HepG2 (cell line): ENCODE measurements around the gene KLK7. TPM values are rescaled to one million over a fixed set of nuclear protein-coding genes. Genes with fewer than 3 reads are reported as not detected.

Experiments used
- ATAC-seq: fragments of 200-7000 bp; cut with Tn5 transposase; 3 replicates; pipeline ENCODE4 v1.9.1; 2020; ENCODE audit warnings: mild to moderate bottlenecking, moderate library complexity
- BruUV-seq: library from RNA; stranded (reverse); fragments of 400-500 nt; replicated peaks from 2 replicates; lab custom pipeline; 2021; lab: Mats Ljungman, UMichigan
- CTCF ChIA-PET: fragments of 300-600 bp; formaldehyde crosslinking; extraction: SDS; loops from one replicate; lab custom pipeline; 2021; ENCODE audit warnings: low total read pairs, inconsistent platforms, low intra/inter-chr PET ratio; lab: Yijun Ruan, JAX
- POLR2A ChIA-PET: fragments of 350-600 bp; sonication (Branson Sonifier 250); formaldehyde crosslinking; loops from one replicate; lab custom pipeline; 2020; ENCODE audit warnings: antibody characterized with exemption, inconsistent platforms; lab: Yijun Ruan, JAX
- DNase-seq: peaks from one replicate; pipeline ENCODE4 v3.0.0-alpha.2; 2015; ENCODE audit warnings: low spot score
- FAIRE-seq: peaks from 3 replicates; lab custom pipeline; 2011; peaks lifted over from hg19 to GRCh38; lab: Jason Lieb, UNC
- H2AFZ ChIP-seq: one replicate; pipeline ENCODE4 v1.6.1; 2011; ENCODE audit warnings: low read length, inconsistent platforms
- H3K27ac ChIP-seq: fragments of 300-600 bp; 3 replicates; pipeline ENCODE4 v1.8.0; 2011; ENCODE audit warnings: mixed run types, mild to moderate bottlenecking, mixed read lengths, low read length, inconsistent platforms; ENCODE audit not compliant: insufficient read depth; ENCODE audit errors: extremely low read length
- H3K27me3 ChIP-seq, 2 experiments: fragments of 200-600 bp in 1 of 2; 2 replicates in 1 of 2; 3 replicates in 1 of 2; pipeline versions ENCODE4 v1.6.0 to v1.8.0; 2011; ENCODE audit warnings: low read length in 2 of 2, mild to moderate bottlenecking in 2 of 2, moderate library complexity in 2 of 2, inconsistent platforms in 1 of 2; ENCODE audit not compliant: insufficient read depth in 2 of 2, control insufficient read depth in 1 of 2
- H3K36me3 ChIP-seq, 2 experiments: fragments of 200-600 bp in 1 of 2; replicated peaks in 1 of 2; 2 replicates in 1 of 2; 3 replicates in 1 of 2; pipeline versions ENCODE4 v1.5.1 to v1.8.0; 2011; ENCODE audit warnings: low read length in 2 of 2, inconsistent platforms in 1 of 2; ENCODE audit not compliant: insufficient read depth in 2 of 2, control insufficient read depth in 1 of 2
- H3K4me1 ChIP-seq: 2 replicates; pipeline ENCODE4 v1.5.1; 2012; ENCODE audit warnings: low read length, inconsistent platforms; ENCODE audit not compliant: insufficient read depth
- H3K4me2 ChIP-seq: 2 replicates; pipeline ENCODE4 v1.6.0; 2011; ENCODE audit warnings: low read depth, low read length, inconsistent platforms
- H3K4me3 ChIP-seq, 3 experiments: fragments of 200-600 bp in 1 of 3; sonication (generic), shearing (Covaris generic) in 1 of 3; replicated peaks in 1 of 3; 2 replicates each; pipeline ENCODE4 v1.5.1; 2011 to 2016; ENCODE audit warnings: low read length in 3 of 3, inconsistent platforms in 2 of 3, low read depth in 2 of 3, mild to moderate bottlenecking in 2 of 3, control low read depth in 1 of 3, mixed read lengths in 1 of 3; ENCODE audit not compliant: insufficient read depth in 1 of 3
- H3K79me2 ChIP-seq: one replicate; pipeline ENCODE4 v1.6.1; 2011; ENCODE audit warnings: low read length, inconsistent platforms; ENCODE audit not compliant: insufficient read depth
- H3K9ac ChIP-seq: 2 replicates; pipeline ENCODE4 v1.6.0; 2011; ENCODE audit warnings: mild to moderate bottlenecking, low read depth, low read length, inconsistent platforms; ENCODE audit not compliant: insufficient read depth
- H3K9me3 ChIP-seq: 2 replicates; pipeline ENCODE4 v1.5.1; 2012; ENCODE audit warnings: mild to moderate bottlenecking, low read length
- H4K20me1 ChIP-seq: 2 replicates; pipeline ENCODE4 v1.6.0; 2011; ENCODE audit warnings: inconsistent platforms, mild to moderate bottlenecking, low read length, moderate library complexity; ENCODE audit not compliant: insufficient read depth
- AGO2 ChIP-seq: fragments of 200-400 bp; formaldehyde crosslinking; optimal IDR thresholded peaks from 2 replicates; pipeline ENCODE3; 2017; ENCODE audit warnings: mild to moderate bottlenecking, low read depth, low read length, moderate library complexity
- CENPT ChIP-seq: sonication (generic); formaldehyde crosslinking; IDR thresholded peaks from 2 replicates; pipeline ENCODE4 v1.8.0; 2022; ENCODE audit warnings: low read depth, mild to moderate bottlenecking, moderate library complexity, missing genetic modification reagents
- CHD2 ChIP-seq: IDR thresholded peaks from 2 replicates; pipeline ENCODE4 v1.6.1; 2011; ENCODE audit warnings: low read depth, low read length, improper control_type of control experiment
- FOXP1 ChIP-seq, 2 experiments: fragments of 450-650 bp in 1 of 2; IDR thresholded peaks; 2 replicates each; pipeline ENCODE4 v1.6.1; 2017 to 2018; ENCODE audit warnings: antibody characterized with exemption in 1 of 2
- KMT2B ChIP-seq: IDR thresholded peaks from 2 replicates; pipeline ENCODE4 v1.6.1; 2016; ENCODE audit warnings: missing genetic modification reagents, missing compliant biosample characterization
- MAFF ChIP-seq: IDR thresholded peaks from 2 replicates; pipeline ENCODE4 v1.6.1; 2011; ENCODE audit warnings: low read depth, low read length, improper control_type of control experiment
- PHF20 ChIP-seq: sonication (generic); formaldehyde crosslinking; IDR thresholded peaks from 2 replicates; pipeline ENCODE4 v1.5.0; 2020; ENCODE audit warnings: mild to moderate bottlenecking, missing genetic modification reagents
- RBFOX2 ChIP-seq: fragments of 200-400 bp; formaldehyde crosslinking; IDR thresholded peaks from 2 replicates; pipeline ENCODE4 v1.6.1; 2017; ENCODE audit warnings: low read depth, mild to moderate bottlenecking, low read length
- RFX1 ChIP-seq: fragments of 450-650 bp; IDR thresholded peaks from 2 replicates; pipeline ENCODE4 v1.6.1; 2017
- RORA ChIP-seq: sonication (generic); formaldehyde crosslinking; IDR thresholded peaks from 2 replicates; pipeline ENCODE4 v1.5.0; 2020; ENCODE audit warnings: mild to moderate bottlenecking, missing genetic modification reagents, moderate library complexity
- SRSF9 ChIP-seq: fragments of 200-400 bp; formaldehyde crosslinking; IDR thresholded peaks from 2 replicates; pipeline ENCODE4 v1.6.1; 2018; ENCODE audit warnings: borderline replicate concordance, mild to moderate bottlenecking, low read depth, low read length; ENCODE audit not compliant: insufficient read depth, poor library complexity, severe bottlenecking
- ZMYM2 ChIP-seq: sonication (generic); formaldehyde crosslinking; IDR thresholded peaks from 2 replicates; pipeline ENCODE4 v1.8.0; 2022; ENCODE audit warnings: mild to moderate bottlenecking, missing genetic modification reagents
- ZNF264 ChIP-seq: sonication (generic); formaldehyde crosslinking; IDR thresholded peaks from 2 replicates; pipeline ENCODE4 v1.4.0; 2020; ENCODE audit warnings: missing genetic modification reagents
- ZNF326 ChIP-seq: sonication (generic); formaldehyde crosslinking; IDR thresholded peaks from 2 replicates; pipeline ENCODE4 v1.4.0; 2020; ENCODE audit warnings: missing genetic modification reagents, borderline replicate concordance
- ZNF33B ChIP-seq: sonication (generic); formaldehyde crosslinking; IDR thresholded peaks from 2 replicates; pipeline ENCODE4 v1.5.1; 2020; ENCODE audit warnings: mild to moderate bottlenecking, missing genetic modification reagents
- ZNF430 ChIP-seq: sonication (generic); formaldehyde crosslinking; IDR thresholded peaks from 2 replicates; pipeline ENCODE4 v1.9.0; 2021; ENCODE audit warnings: mild to moderate bottlenecking, missing genetic modification reagents
- ZNF616 ChIP-seq: sonication (generic); formaldehyde crosslinking; IDR thresholded peaks from 2 replicates; pipeline ENCODE4 v1.5.0; 2020; ENCODE audit warnings: low read depth, mild to moderate bottlenecking, missing genetic modification reagents
- WGBS: methylation state at CpG from one replicate; pipeline ENCODE4 v1.1.6; 2017; ENCODE audit warnings: low lambda C conversion rate; 5-methylcytosine and 5-hydroxymethylcytosine counted together
- in situ Hi-C: cut with HindIII; loops from 2 replicates; pipeline ENCODE4 v1.10.0; 2017; ENCODE audit warnings: low pct_unique_long_range_greater_than_20kb; ENCODE audit not compliant: extremely low pct_ligation_motif_present
- intact Hi-C: fragments of 100-400 bp; cut with micrococcal nuclease; formaldehyde crosslinking; loops from one replicate; pipeline ENCODE4 v1.10.0; 2022; ENCODE audit not compliant: unreplicated experiment
- polyA plus RNA-seq, 8 experiments: library from polyadenylated mRNA; depleted of rRNA in 3 of 8; stranded (reverse) in 7 of 8; unstranded in 1 of 8; fragments of >200 nt; fragmentation: Illumina TruSeq in 4 of 8; extraction: Trizol in 4 of 8; gene quantifications; 2 replicates each; pipeline versions ENCODE4 v1.2.1 to v1.2.3, GENCODE V29; 2011 to 2016; ENCODE audit warnings: low read depth in 4 of 8, missing spikeins in 1 of 8, mixed read lengths in 1 of 8; ENCODE audit not compliant: insufficient read depth in 1 of 8
- total RNA-seq, 5 experiments: library from RNA; depleted of rRNA; stranded (reverse); fragments of >200 nt; fragmentation: Illumina TruSeq; extraction: Trizol; gene quantifications; 2 replicates each; pipeline ENCODE4 v1.2.3, GENCODE V29; 2016; ENCODE audit warnings: low read depth in 1 of 5
- TF ChIP-seq, protein P1 (sequence below): sonication (generic); formaldehyde crosslinking; conservative IDR thresholded peaks from 2 replicates; pipeline ENCODE4 v1.4.0; 2020; ENCODE audit warnings: missing genetic modification reagents
- TF ChIP-seq, protein P2 (sequence below): sonication (generic); formaldehyde crosslinking; IDR thresholded peaks from 2 replicates; pipeline ENCODE4 v1.4.0; 2020; ENCODE audit warnings: missing genetic modification reagents; ENCODE audit errors: not compliant biosample characterization
- TF ChIP-seq, protein P3 (sequence below): sonication (generic); formaldehyde crosslinking; IDR thresholded peaks from 2 replicates; pipeline ENCODE4 v1.8.0; 2022; ENCODE audit warnings: mild to moderate bottlenecking, missing genetic modification reagents, borderline replicate concordance

Gene KLK7
- total and polyA plus RNA-seq, 2 of the 13 experiments (the other 11 are each of a cell fraction or from before 2014, with no cell fraction given) = not detected

DNA sequence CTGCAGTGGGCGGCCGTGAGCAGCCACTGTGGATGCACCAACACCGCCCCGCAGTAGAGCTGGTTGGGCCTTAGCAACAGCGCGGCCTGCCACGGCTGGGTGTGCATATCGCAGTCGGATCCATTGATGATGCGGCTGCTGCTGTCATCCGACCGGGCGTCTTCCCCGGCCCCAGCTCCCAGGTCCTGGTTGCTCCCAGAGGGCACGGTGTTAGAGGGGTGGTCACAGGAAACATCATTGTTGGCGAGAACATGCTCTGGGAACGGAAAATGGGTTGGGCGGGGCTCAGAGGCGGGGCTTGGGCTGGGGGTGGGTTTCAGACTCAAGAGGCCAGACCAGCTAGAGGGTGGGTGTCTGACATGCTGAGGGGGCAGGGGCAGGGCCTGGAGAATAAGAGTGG lies 33.9 kb downstream of the KLK7 start:
- Histone ChIP-seq H2AFZ (no peak overlapping the region), H4K20me1 (no peaks in the 10 kb centered on the region), H3K4me3 (no peak overlapping the region), H3K36me3 (no peaks in the 10 kb centered on the region), H3K4me1 (no peaks in the 10 kb centered on the region), H3K9ac (no peak overlapping the region), H3K27ac (no peak overlapping the region), H3K27me3 (peaks cover 0 to 12% of the 10 kb centered on the region in 2 experiments; a peak in 2 of 5 replicates), H3K9me3 (no peaks in the 10 kb centered on the region), H3K4me2 (no peak overlapping the region), H3K79me2 (no peaks in the 10 kb centered on the region)
- ATAC-seq (no peak), DNase-seq (no peak), FAIRE-seq (no peak)
- in situ Hi-C loops (loop anchor here (25.0 kb wide), 1 partner anchor 137 kb away; the partner anchor contains the start of gene KLK14), intact Hi-C loops (no loop called here)
- CTCF ChIA-PET = no interaction called here
- TF ChIP-seq RFX1 = no peak
- TF ChIP-seq, protein P1, sequence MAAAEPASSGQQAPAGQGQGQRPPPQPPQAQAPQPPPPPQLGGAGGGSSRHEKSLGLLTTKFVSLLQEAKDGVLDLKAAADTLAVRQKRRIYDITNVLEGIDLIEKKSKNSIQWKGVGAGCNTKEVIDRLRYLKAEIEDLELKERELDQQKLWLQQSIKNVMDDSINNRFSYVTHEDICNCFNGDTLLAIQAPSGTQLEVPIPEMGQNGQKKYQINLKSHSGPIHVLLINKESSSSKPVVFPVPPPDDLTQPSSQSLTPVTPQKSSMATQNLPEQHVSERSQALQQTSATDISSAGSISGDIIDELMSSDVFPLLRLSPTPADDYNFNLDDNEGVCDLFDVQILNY (CRISPR knock-in tag) = no peak
- TF ChIP-seq ZNF326 (CRISPR knock-in tag) = no peak
- no peak for TF ChIP-seq MAFF
- TF ChIP-seq PHF20 (CRISPR knock-in tag) = no peak
- TF ChIP-seq, protein P2, sequence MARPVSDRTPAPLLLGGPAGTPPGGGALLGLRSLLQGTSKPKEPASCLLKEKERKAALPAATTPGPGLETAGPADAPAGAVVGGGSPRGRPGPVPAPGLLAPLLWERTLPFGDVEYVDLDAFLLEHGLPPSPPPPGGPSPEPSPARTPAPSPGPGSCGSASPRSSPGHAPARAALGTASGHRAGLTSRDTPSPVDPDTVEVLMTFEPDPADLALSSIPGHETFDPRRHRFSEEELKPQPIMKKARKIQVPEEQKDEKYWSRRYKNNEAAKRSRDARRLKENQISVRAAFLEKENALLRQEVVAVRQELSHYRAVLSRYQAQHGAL (CRISPR knock-in tag) = no peak
- no peak for TF ChIP-seq CENPT (CRISPR knock-in tag)
- TF ChIP-seq ZMYM2 (CRISPR knock-in tag) = no peak
- TF ChIP-seq, protein P3, sequence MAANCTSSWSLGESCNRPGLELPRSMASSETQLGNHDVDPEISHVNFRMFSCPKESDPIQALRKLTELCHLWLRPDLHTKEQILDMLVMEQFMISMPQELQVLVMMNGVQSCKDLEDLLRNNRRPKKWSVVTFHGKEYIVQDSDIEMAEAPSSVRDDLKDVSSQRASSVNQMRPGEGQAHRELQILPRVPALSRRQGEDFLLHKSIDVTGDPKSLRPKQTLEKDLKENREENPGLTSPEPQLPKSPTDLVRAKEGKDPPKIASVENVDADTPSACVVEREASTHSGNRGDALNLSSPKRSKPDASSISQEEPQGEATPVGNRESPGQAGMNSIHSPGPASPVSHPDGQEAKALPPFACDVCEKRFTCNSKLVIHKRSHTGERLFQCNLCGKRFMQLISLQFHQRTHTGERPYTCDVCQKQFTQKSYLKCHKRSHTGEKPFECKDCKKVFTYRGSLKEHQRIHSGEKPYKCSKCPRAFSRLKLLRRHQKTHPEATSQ (CRISPR knock-in tag) = no peak
- TF ChIP-seq RBFOX2 = no peak
- TF ChIP-seq ZNF33B (CRISPR knock-in tag) = no peak
- no peak for TF ChIP-seq CHD2
- no peak for TF ChIP-seq FOXP1 (IDR thresholded peaks at IDR 0.05)
- no peak for TF ChIP-seq FOXP1 (CRISPR knock-in tag; IDR thresholded peaks at IDR 0.05)
- TF ChIP-seq SRSF9 = no peak
- TF ChIP-seq ZNF616 = no peak
- TF ChIP-seq AGO2 = no peak
- no peak for TF ChIP-seq KMT2B
- no peak for TF ChIP-seq ZNF264
- TF ChIP-seq ZNF430 = no peak
- TF ChIP-seq RORA (CRISPR knock-in tag) = no peak
- POLR2A ChIA-PET = no interaction called here
- 64% methylated on average over 17 of the region's 19 CpGs for WGBS
- BruUV-seq = no TSS peak
